Gastroesophageal sphincter (tissue), 4 donors: ENCODE measurements around the gene GPR62. TPM values are rescaled to one million over a fixed set of nuclear protein-coding genes. Genes with fewer than 3 reads are reported as not detected.
"Not testable (repeated sequence)": the region's sequence is repeated elsewhere in the genome, so short reads cannot be mapped to it uniquely, and the experiment has no call there.

Experiments used
- ATAC-seq: fragments of 150-250 bp; one replicate; pipeline ENCODE4 v1.9.1; 2016; ENCODE audit warnings: mild to moderate bottlenecking, moderate library complexity
- H3K27ac ChIP-seq, 4 donors: fragments of 200-600 bp; sonication (generic) in 3 of 4; 1 replicate in 3 of 4; 2 replicates in 1 of 4; pipeline ENCODE4 v1.5.1; 2016 to 2019
- H3K27me3 ChIP-seq: fragments of 200-600 bp; sonication (generic); one replicate; pipeline ENCODE4 v1.5.1; 2019
- H3K36me3 ChIP-seq, 2 donors: fragments of 200-600 bp; sonication (generic); one replicate each; pipeline ENCODE4 v1.5.1; 2019; ENCODE audit warnings: control low read depth in 1 of 2
- H3K4me1 ChIP-seq, 3 donors: fragments of 200-600 bp; sonication (generic); 1 replicate in 2 of 3; 2 replicates in 1 of 3; pipeline ENCODE4 v1.5.1; 2016 to 2019; ENCODE audit warnings: control low read depth in 2 of 3
- H3K4me3 ChIP-seq, 2 donors: fragments of 200-600 bp; sonication (generic); one replicate each; pipeline ENCODE4 v1.5.1; 2019; ENCODE audit warnings: mild to moderate bottlenecking in 1 of 2, moderate library complexity in 1 of 2
- H3K9me3 ChIP-seq, 3 donors: fragments of 200-600 bp; sonication (generic); one replicate each; pipeline ENCODE4 v1.5.1; 2017 to 2019; ENCODE audit warnings: control low read depth in 2 of 3
- CTCF ChIP-seq, 4 experiments: fragments of 200-600 bp in 2 of 4; fragments of 450-650 bp in 2 of 4; sonication (generic) in 1 of 4; IDR thresholded peaks; one replicate each; pipeline ENCODE4 v1.5.1; 2017 to 2019; ENCODE audit warnings: antibody characterized with exemption in 4 of 4, mild to moderate bottlenecking in 2 of 4, moderate library complexity in 2 of 4
- EP300 ChIP-seq: sonication (generic); formaldehyde crosslinking; IDR thresholded peaks from one replicate; pipeline ENCODE4 v1.6.1; 2017; ENCODE audit warnings: antibody characterized with exemption, mild to moderate bottlenecking
- POLR2A ChIP-seq, 2 donors: fragments of 450-650 bp; IDR thresholded peaks; one replicate each; pipeline ENCODE4 v1.6.1; 2017; ENCODE audit warnings: antibody characterized with exemption in 2 of 2, mild to moderate bottlenecking in 2 of 2, moderate library complexity in 1 of 2
- POLR2AphosphoS5 ChIP-seq: sonication (generic); formaldehyde crosslinking; IDR thresholded peaks from one replicate; pipeline ENCODE4 v1.6.1; 2017; ENCODE audit warnings: antibody characterized with exemption
- WGBS, 2 donors: methylation state at CpG; one replicate each; pipeline ENCODE4 v1.1.5; 2018; ENCODE audit warnings: low coverage in 1 of 2; 5-methylcytosine and 5-hydroxymethylcytosine counted together
- total RNA-seq, 4 donors: library from RNA; depleted of rRNA; stranded (reverse); fragments of >200 nt; gene quantifications; one replicate each; pipeline ENCODE4 v1.1.0, GENCODE V29; 2016

GPR62 gene
- total RNA-seq, 4 donors from 2014 or later: 0.31 TPM; not detected in 3

- ATAC-seq: no peak
- H3K4me3 ChIP-seq: no peak overlapping the region
- no peaks in the 10 kb centered on the region for H3K9me3 ChIP-seq
- no peaks in the 10 kb centered on the region for H3K27me3 ChIP-seq
- 95 to 100% methylated on average over 1 to 4 of the region's 5 CpGs for WGBS, 2 donors
- no peaks in the 10 kb centered on the region for H3K4me1 ChIP-seq
- H3K36me3 ChIP-seq: peaks cover 0 to 14% of the 10 kb centered on the region in 2 donors
- H3K27ac ChIP-seq: no peak overlapping the region
- TF ChIP-seq CTCF (IDR thresholded peaks at IDR 0.05) (no peak), POLR2AphosphoS5 (no peak), EP300 (no peak), POLR2A (IDR thresholded peaks at IDR 0.05) (no peak)
These were observed 27.9 kb upstream of the GPR62 start for GRCh38 chr3:51927061-51927977.

- H3K4me3 ChIP-seq: no peak overlapping the region
- TF ChIP-seq CTCF (IDR thresholded peaks at IDR 0.05) (no peak), POLR2AphosphoS5 (no peak), POLR2A (IDR thresholded peaks at IDR 0.05) (no peak), EP300 (no peak)
- H3K27me3 ChIP-seq: no peaks in the 10 kb centered on the region
- WGBS, 2 donors: 82 to 90% methylated on average over 2 of the region's 7 CpGs
- ATAC-seq: no peak
- no peaks in the 10 kb centered on the region for H3K4me1 ChIP-seq
- no peak overlapping the region for H3K27ac ChIP-seq
- H3K9me3 ChIP-seq: no peaks in the 10 kb centered on the region
- peaks cover 0 to 26% of the 10 kb centered on the region in 2 donors for H3K36me3 ChIP-seq
These were observed 26.7 kb upstream of the GPR62 start for GRCh38 chr3:51928438-51928837.

GRCh38 chr3:51928981-51929380 lies 26.2 kb upstream of the GPR62 start:
- not testable (repeated sequence) for ATAC-seq, H3K4me1 ChIP-seq, H3K27me3 ChIP-seq, H3K4me3 ChIP-seq, H3K9me3 ChIP-seq, H3K27ac ChIP-seq
- 100% methylated on average over 1 of the region's 3 CpGs; no CpG with 5 or more reads in 1 of the 2 donors for WGBS, 2 donors
- peaks cover 0 to 31% of the 10 kb centered on the region in 2 donors for H3K36me3 ChIP-seq

- 53 to 66% methylated on average over 3 to 5 of the region's 5 CpGs for WGBS, 2 donors
- ATAC-seq: no peak
- Histone ChIP-seq H3K36me3 (peaks cover 0 to 36% of the 10 kb centered on the region in 2 donors), H3K27me3 (no peaks in the 10 kb centered on the region), H3K4me1 (no peaks in the 10 kb centered on the region), H3K9me3 (no peaks in the 10 kb centered on the region), H3K27ac (no peak overlapping the region), H3K4me3 (no peak overlapping the region)
- TF ChIP-seq EP300: no peak
- TF ChIP-seq POLR2A (IDR thresholded peaks at IDR 0.05): no peak
- no peak for TF ChIP-seq CTCF (IDR thresholded peaks at IDR 0.05)
- no peak for TF ChIP-seq POLR2AphosphoS5
These were observed 25.7 kb upstream of the GPR62 start for GRCh38 chr3:51929420-51930003.

- ATAC-seq: no peak
- Histone ChIP-seq H3K4me3 (no peak overlapping the region), H3K36me3 (peaks cover 0 to 46% of the 10 kb centered on the region in 2 donors), H3K4me1 (no peaks in the 10 kb centered on the region), H3K27ac (no peak overlapping the region), H3K9me3 (no peaks in the 10 kb centered on the region), H3K27me3 (no peaks in the 10 kb centered on the region)
- TF ChIP-seq POLR2AphosphoS5: no peak
- no peak for TF ChIP-seq EP300
- TF ChIP-seq CTCF (IDR thresholded peaks at IDR 0.05): no peak
- WGBS, 2 donors: no CpG with 5 or more reads among the region's 1 CpG
These were observed 24.7 kb upstream of the GPR62 start for GRCh38 chr3:51930439-51930838.
